GM19467 (cell line): ENCODE measurements around the gene CDH4.

Source experiments
- ATAC-seq: cut with Tn5 transposase; IDR thresholded peaks from one replicate; pipeline ENCODE4 v1.9.1; 2021; ENCODE audit warnings: mild to moderate bottlenecking, moderate library complexity; ENCODE audit not compliant: unreplicated experiment

The CDH4 gene

DNA sequence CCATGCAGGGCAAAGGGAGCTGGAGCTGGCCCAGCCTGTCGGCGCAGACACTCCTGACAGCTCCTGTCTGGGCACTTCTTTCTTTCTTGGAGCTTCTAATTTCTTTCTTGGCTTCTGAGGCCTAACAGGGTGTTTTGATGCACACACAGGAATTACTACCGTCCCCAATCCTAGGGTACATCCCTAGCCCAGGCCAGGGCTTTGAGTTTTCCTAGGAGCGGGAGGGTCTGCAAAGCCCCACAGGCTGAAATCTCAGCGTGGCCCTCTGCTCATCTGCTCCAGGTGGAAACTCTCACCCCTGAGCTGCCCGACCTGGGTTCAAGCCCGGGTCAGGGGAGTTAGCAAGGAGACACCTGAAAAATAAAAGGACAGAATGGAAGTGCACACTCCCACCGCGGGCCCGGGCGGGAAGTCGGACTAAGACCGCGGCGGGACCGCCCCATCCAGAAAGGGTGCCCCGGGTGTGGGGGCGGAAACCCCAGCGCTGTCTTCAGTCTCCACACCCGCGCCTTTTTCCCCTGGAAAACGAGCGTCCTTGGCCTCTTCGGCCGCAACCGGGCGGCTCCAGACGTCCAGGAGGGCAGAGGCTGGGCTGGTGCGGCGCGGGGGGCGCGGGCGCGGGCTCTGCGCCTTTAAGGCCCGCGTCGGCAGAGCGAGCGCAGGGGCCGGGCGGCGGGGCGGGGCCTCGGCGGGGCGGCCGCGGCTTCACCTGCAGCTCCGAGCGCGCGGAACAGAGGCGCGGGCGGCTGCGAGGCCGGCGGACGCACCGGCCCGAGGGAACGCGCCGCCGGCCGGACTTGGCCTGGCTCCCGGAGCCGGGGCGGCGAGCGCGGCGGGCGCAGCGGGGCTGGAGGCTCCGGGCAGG lies at the start of gene CDH4:
Gene CDH4, plus strand, starts transcription at position 733 of the 865 bp plus-strand sequence.
- no peak for ATAC-seq

DNA sequence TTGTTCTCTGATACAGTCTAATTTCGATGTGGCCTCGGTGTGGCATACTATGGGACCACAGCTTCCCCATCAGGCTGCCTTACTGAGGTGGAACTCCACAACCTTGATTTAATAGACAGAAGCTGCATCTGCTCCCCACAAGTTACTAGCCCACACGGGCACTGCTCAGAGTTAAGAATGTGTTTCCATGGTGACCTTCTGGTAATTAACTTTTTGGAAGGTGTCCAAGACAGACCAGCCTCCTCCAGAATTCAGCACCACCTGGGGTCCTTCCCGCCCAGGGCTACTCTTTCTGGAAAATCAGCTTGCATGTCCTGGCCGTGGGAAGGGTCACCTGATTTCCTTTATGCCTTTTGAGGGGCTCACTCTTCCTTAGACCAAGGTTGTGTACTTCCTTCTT lies 48.7 kb upstream of the CDH4 start:
- ATAC-seq = no peak

DNA sequence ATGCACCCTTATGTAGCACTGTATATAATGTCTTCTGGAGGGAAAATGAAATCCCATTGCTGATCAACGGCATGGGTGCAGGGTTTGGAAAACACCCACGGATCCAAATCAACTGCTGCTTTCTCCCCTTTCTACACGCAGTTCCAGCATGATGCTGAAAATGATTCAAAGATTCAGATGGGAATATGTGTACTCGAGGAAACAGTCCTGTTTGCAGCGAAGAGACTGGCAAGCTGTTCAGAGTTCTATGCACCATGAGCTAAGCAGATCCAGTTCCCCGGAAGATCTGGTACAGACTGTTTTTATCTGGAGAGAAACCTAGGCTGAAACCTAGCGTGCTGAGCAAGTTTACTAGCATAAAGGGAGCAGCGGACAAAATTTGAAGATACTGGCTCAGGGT lies 47.9 kb upstream of the CDH4 start:
- no peak for ATAC-seq

DNA sequence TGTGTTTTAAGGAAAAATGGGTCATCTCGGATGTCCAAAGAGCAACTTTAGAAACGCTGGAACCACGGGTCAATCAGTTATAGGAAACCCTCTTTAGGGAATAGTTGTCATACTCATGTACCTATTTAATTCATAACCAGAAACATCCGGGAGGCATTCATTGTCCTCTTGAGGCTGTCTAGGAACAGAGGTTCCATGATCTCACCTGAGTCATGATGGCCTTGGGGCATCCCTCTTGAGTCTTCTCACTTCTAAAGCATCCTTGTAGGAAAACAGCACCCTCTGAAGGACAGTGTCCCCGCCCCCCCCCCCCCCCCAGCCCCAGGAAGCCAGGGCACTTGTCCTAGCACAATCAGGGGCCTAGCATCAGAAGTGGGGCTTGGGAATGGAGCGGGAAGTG lies 46.3 kb upstream of the CDH4 start:
- no peak for ATAC-seq

DNA sequence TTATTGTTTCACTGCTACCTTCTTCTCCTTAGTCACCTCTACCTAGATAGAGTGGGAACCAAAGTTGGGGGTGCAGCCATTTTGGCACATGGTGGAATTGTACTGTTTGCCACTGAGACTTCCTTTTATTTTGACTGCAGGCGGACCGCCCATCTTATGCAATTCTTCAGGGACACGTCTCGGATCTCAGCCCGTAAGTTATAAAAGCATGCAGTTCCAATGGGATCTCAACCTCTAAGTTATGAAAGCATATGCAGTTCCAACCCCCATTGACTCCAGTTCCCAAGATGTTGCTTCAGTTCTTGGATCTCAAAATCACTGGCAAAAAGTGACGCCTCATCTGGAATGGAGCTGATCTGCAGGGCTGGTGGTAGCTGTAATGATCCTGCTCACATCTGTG lies 41.2 kb upstream of the CDH4 start:
- no peak for ATAC-seq

DNA sequence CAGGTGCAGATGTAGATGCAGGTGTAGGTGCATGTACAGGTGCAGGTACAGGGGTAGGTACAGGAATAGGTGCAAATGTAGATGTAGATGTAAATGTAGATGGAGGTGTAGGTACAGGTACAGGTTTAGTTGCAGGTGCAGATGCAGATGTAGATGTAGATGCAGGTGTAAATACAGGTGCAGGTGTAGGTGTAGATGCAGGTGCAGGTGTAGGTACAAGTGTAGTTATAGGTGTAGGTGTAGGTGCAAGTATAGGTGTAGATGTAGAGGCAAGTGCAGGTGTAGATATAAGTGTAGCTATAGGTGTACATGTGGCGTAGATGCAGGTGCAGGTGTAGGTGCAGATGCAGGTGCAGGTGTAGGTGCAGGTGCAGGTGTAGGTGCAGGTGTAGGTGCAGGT lies 34.2 kb upstream of the CDH4 start:
- no peak for ATAC-seq

DNA sequence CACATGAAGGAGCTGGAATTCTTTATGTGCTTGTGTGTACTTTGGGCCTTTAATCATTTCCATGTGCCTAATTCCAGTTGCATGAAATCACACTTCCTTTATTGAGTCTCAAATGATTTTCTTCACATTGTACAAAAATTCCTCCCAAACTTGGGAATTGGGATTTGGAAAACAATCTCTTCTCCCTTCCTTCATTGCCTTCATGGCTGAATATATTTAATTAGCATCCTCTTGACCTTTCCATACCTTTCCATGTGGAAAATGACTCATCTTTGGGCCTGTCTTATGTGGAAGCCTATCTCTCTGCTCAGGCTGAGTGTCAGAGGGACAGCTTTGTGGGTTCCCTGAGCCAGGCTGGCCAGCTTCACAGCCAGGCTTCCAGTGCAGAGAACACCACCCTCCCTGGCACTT lies 33.0 kb upstream of the CDH4 start:
- ATAC-seq = no peak

DNA sequence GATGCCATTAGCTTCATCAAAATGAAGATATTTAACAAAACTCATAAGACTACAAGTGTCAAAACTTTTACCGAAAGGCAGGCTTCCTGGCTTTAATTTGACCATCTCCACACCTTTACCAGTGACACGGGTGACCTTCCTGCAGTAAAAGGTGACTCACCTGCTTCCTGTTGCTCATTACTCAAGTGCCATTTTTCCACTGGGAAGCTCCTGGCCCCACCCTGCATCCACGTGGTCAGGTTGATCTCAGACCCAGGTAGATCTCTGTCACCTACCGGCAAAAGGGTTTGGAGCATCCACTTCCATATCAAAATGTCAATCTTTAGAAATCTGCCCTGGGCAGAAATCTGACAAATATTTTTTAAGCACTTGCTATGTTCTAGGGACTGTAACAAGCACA lies 31.9 kb upstream of the CDH4 start:
- ATAC-seq = no peak

DNA sequence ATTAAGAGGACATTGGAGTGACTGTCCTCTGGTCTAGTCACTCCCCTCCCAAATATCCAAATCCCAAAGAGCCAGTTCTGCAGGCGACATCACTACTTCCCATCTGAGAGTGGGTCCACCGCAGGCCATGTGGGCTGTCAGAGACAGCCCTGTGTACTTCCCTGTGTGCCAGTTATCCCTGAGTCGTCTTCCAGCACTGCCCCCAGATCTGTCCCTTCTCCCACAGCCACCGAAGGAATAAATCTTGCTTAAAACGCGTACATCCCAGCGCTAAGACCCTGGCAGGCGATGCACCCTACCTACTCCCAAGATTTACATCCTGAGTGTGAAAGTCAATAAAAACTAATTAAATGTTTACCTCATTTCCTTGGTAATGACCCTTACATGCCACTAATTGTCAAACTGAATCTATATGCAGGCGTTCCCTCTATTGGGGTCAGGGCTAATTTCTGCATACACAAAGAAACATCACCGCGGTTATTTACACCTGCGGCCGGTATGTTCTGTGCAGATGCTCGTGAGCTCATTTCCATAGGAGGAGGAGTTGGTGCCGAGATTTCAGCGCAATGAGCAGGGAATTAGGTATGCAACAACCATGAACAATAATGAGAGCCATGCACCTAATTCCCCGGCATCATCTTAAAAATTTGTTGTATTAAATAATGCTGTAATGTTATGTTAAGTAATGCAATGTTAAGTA lies 31.3 kb upstream of the CDH4 start:
- ATAC-seq = no peak

DNA sequence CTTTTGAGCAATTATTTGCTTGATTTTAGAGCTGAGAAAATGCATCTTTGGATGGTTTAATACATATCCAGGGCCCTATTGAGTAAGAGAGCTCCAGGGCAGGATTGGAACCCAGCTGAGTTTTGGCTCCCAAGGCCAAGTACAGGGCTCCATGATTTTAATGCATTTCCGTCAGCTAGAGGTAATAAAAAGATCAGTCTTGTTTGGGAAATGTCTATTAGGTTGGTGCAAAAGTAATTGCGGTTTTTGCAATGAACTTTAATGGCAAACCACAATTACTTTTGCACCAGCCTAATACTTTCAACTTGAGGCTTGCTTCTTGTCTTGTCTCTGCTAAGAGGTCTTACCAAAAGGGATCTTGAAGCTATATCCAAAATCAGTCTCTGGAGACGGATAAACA lies 29.4 kb upstream of the CDH4 start:
- no peak for ATAC-seq

DNA sequence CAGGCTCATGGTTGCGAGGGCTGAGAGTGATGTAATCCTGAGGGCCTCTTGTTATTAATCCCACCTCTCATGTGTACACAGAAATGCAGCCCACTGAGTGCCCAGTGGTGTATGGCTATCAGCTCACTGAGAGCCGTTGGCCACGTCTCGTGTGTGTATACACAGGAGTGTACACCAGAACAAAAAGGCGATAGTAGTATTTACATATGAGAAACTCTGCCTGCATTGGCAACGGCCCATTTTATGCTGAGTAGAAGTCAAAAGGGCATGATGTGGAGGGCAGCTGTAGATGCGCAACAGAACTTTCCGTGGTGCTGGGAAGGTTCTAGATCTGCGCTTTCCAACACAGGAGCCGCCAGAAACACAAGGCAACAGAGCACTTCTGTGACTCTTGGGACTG lies 28.9 kb upstream of the CDH4 start:
- no peak for ATAC-seq

DNA sequence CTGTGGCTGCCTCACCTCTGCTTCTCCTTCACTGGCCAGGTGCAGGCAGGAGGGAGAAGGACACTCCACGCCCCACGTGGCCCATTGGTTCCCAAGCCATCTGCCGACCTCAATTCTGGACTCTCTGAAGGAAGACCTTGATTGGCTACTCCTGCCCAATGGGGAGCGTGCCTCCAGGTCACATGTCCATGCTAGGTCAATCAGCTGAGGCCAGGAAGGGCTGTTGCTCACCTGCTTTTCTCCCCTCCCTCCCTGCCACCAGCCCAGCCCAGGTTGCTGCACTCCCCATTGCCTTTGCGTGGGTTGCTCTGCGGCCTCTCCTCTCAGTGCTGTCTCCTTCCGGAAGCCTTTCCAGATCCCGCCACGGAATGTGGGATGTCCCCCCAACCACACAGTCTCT lies 21.9 kb upstream of the CDH4 start:
- no peak for ATAC-seq

DNA sequence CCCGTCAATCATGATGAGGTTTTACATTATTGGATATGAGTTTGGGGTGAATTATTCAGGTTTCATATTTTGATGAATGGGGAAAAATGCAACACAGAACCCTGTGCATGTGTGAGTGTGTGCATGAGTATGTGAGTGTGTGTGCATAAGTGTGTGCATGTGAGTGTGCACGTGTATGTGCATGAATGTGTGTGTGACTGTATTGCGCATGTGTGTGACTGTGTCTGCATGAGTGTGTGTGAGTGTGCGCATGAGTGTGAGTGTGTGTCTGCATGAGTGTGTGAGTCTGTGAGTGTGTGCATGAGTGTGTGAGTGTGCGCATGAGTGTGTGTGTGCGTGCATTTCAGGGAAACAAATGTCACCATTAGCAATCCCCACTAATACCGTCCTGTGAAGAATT lies 18.5 kb upstream of the CDH4 start:
- no peak for ATAC-seq

DNA sequence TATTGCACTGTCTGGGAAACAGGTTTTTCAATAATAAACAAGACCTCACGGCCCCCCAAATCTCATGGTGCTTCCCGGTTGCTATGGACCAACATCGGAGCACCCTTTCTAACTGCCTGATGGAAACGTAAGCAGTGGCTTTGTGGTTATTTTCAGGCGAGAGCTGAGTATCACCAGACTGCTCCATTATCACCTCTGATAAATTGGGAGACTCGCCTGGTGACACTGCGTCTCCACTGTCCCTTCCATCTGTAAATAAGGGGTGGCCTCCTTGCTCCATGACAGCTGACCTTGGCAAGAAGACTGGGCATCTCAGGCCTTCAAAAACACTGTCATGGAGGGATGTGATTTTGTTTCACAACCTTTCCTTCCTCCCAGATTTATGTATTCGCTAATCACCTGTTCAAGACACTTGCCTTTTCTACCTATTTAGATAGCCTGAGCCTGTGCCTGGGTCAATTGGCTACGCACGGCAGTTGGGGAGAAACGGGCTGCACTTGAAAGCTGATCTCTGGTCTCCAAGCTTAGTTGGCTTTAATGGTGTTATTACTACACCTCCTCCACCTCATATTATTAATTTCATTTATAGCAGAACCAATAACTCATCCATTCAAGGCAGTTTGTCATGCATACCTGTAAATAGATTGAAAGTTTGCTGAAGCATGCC lies 17.7 kb upstream of the CDH4 start:
- no peak for ATAC-seq

DNA sequence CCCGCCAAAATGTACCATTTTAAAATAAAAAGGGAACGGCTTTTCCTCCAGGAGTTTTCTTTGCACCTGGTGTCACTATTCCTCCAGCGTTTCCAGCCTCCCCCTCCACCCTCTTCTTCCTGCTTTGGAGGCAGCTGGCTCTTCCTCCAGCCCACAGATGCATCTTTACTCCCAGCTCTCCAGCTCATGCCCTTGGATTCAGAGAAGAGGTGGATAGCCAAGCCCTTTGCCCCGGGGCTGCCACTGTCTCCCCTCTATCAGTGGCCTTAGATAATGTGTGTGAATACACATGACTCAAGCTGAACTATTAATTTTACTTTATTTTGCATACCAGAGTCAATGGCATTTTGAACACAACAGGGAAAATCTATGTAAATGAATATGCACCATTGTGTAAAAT lies 15.3 kb upstream of the CDH4 start:
- ATAC-seq = no peak

DNA sequence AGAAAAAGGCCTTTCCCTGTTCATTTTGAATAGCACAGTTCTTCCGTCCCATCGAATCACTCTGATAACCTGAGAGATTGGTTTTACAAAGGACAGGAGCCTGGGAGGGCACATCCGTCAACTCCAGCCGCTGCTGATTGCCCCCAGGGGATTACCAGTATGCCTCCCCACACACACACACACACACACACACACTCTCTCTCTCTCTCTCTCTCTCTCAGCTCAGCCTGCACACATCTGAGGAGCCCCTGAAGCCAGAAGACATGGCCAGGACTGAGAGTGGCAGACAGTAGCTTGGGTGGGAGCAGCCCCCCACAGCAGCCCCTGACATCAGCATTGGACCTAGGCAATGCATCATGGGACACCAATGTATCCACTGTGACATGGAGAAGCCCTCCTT lies 13.2 kb upstream of the CDH4 start:
- ATAC-seq = no peak

DNA sequence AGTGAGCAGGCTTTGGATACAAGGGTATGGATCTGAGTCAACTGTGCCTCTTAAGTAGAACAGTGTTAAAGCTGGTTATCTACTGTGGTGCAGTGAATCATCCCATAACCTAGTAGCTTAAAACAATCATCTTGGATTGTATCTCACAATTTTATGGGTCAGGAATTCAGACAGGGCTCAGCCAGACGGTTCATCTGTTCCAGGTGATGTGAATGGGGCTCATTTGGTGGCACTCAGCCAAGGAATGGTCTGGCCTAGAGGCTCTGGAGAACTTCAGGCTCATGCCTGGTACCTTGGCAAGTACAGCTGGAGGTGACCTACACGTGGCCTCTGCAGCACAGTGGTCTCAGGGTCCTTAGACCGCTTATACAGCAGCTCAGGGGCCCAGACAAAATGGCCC lies 11.2 kb upstream of the CDH4 start:
- ATAC-seq = no peak

DNA sequence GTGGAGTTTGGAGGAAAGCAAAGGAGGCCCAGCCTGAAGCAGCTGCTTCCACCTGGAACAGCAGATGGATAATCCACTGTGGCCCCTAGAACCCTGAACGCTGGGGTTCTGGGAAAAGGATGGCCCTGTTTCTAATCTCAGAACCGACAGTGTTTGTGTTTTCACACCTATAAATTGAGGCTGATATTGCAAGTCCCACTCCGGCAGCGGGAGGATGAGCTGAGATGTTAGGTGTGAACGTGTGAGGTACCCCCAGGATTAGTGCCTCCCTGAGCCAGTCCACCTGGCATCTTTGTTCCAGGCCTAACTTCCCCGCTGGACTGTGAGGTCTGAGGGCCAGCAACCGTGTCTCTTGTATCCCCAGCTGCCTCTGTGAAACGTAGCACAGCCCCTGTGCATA lies 7.8 kb upstream of the CDH4 start:
- no peak for ATAC-seq

DNA sequence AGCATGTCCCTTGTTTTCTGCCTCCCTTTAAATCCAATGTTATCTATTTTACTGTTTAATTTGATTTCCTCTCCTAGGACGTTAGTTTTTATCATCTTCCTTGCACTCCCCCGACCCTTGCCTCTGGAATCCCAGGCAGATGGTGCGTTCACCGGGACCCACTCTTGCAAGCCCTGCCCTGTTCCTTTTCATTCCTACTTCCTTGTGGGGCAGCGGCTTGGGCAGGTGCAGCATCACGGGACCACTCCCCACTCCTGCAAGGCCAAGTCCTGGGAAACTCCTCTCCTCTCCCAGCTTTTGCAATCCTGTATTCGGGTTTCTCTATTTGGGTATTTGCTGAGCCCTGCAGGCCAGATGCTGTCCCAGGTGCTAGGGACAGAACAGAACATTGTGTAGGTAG lies 5.8 kb upstream of the CDH4 start:
- no peak for ATAC-seq

DNA sequence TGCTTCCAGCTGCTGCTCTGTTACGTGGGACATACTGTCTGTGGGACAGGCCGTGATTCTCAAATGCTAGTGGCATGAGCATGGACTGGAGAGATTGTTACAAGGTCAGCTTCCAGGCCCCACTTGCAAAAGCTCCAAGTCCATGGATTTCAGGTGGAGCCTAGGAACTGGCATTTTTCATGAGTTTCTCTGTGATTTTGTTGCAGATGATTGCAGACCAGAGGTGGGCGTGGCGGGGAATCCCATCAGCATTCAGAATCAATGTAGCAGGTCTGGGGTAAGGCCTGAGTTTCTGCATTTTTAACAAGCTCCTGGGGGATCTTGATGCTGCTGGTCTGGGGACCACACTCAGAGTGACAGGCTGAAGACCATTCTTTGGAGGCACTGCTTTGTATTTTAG lies 2.4 kb upstream of the CDH4 start:
- no peak for ATAC-seq

DNA sequence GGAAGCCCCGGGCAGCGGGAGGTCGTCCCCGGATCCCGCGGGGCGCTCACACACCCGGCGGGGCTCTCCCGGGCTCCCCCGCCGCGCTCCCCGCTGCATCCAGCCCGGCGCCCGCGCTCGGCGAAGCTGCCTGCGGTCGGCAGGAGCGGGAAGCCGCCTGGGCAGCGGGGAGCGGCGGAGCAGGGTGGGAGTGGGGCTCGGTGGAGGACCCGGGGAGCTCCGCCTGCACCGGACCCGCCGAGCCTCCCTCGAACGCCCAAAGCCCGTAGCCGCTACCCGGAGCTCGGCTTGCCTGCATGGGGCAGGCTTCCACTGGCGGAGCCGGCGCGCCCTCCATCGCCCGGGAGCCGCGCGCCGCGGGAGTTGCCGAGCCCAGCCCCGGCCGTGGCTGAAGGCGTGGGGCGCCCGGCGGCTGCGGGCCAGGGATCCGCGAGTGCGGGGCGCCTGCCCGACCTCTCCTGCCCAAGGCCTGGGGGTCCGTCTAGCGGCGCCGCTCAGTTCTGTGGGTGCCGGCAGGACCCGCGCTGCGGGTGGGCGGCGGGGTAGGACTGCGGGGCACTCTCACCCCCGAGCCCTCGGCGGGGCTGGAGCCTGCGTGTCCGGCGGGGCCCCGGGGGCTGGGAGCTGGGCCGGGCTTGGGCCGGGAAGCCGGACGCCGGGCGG lies 671 bp downstream of the CDH4 start:
- no peak for ATAC-seq

DNA sequence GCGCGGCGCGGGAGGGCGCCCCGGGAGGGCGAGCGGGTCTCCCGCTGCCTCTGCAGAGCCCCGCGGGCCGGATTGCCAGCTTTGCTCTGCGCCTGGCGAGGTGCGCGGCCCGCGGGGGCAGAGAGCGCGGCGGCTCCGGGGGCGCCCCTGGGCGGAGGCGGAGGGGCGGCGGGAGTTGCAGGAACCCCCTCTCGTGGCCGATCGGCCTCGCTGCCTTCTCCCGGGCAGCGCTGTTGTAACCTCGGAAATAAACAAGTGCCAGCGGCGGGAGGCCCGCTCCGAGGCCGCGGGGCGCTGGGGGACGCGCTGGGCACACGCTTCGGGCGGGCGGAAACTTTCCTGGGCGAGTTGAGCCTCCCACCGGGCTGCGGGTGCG lies 1.2 kb downstream of the CDH4 start:
- ATAC-seq = no peak
